ENCODE data around the gene PPFIA2.

GRCh38 chr12:81617915-81618314 lies 141.2 kb downstream of the PPFIA2 start:
- no peak for TF ChIP-seq CTCF (conservative IDR thresholded peaks at IDR 0.05)
- TF ChIP-seq EZH2 (IDR thresholded peaks at IDR 0.05; ENCODE audit: low read depth), result no peak

Data from PC-9 (cell line).